ENCODE data around the gene SPIN2B.
A peak's percentile ranks its signal among the peaks of the same experiment; 100 is the strongest.
"Not testable (repeated sequence)": the region's sequence is repeated elsewhere in the genome, so short reads cannot be mapped to it uniquely, and the experiment has no call there.

The SPIN2B gene

DNA sequence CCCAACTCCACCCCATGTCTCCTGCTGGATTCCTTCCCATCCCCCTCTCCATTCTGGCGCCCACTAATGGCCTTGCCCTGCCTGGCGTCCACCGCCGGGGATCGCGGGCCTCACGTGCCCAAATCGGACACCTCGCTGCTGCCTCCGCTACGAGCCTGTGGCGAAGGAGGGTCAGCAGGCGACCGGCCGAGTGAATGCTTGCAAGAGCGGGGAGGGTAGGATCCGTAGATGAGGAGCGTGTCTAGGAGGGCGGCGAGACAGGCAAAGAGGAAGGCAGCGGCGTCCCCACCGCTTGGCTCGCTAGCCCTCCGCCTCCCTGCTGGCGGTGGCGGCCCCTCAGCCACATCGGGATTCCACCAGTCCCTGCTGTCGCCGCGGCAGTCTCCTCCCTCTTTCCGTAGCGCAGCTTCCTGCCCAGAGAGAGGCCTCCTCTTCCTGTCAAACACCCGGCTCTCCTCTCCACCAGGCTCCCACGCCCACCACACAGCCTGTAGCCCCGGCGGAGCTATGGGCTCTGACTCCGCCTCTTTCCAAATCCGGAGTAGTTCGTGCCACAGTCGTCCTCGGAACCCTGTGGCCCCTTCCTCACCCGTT is at the start of gene SPIN2B:
Gene SPIN2B (minus strand): TSS at position 387 of the 594 bp plus-strand sequence.
- DNase-seq (ENCODE audit: low read depth) = peak; percentile 58

GRCh38 chrX:57156397-57157049 is 35.2 kb upstream of the SPIN2B start:
- no peak for DNase-seq (ENCODE audit: low read depth)

GRCh38 chrX:57155171-57155570 is 33.8 kb upstream of the SPIN2B start:
- DNase-seq (ENCODE audit: low read depth) = no peak

DNA sequence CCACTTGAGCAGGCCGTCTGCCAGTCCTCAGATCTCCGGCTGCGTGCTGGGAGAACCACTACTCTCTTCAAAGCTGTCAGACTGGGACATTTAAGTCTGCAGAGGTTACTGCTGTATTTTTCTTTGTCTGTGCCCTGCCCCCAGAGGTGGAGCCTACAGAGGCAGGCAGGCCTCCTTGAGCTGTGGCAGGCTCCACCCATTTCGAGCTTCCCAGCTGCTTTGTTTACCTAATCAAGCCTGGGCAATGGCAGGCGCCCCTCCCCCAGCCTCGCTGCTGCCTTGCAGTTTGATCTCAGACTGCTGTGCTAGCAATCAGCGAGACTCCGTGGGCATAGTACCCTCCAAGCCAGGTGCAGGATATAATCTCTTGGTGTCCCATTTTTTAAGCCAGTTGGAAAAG is 30.9 kb upstream of the SPIN2B start:
- not testable (repeated sequence) for DNase-seq (ENCODE audit: low read depth)

DNA sequence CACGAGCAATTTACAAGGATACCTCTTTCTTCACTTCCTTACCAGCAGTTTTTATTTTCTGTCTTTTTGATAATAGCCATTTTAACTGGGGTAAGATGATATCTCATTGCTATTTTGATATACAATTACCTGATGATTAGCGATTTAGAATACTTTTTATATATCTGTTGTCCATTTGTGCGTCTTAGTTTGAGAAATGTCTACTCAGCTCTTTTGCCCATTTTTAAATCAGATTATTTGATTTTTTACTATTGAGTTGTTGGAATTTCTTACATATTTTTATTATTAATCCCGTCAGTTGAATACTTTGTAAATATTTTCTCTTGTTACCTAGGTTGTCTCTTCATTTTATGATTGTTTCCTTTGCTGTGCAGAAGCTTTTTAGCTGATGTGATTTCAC is 17.3 kb upstream of the SPIN2B start:
- no peak for DNase-seq (ENCODE audit: low read depth)

GRCh38 chrX:57137501-57137900 is 16.2 kb upstream of the SPIN2B start:
- DNase-seq (ENCODE audit: low read depth) = no peak

GRCh38 chrX:57137073-57137472 is 15.7 kb upstream of the SPIN2B start, which contains the start of gene SPIN2A:
SPIN2A (minus strand) TSS chrX:57137397; CDS start chrX:57136597, 800 bp downstream.
- DNase-seq (ENCODE audit: low read depth) = not testable (repeated sequence)

DNA sequence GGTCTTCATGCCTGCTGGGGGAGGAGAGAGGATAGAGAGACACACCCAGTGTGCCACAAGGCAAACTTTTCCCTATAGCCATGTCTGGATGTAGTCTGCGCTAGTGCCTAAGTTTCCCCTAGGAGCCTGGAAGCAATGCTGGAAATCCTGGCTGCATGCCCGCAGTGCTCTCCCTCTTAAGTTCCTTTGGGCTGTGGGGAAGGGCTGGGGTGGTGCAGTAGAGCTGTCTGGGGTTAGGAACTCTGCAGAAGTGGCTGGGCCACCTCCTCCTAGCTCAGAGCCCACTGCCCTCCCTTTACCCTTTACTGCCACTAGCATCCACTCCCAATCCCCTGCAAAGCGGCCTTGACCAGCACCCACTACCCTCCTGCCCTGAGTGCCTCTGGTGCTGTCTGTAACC is 15.2 kb upstream of the SPIN2B start:
- DNase-seq (ENCODE audit: low read depth) = not testable (repeated sequence)

DNA sequence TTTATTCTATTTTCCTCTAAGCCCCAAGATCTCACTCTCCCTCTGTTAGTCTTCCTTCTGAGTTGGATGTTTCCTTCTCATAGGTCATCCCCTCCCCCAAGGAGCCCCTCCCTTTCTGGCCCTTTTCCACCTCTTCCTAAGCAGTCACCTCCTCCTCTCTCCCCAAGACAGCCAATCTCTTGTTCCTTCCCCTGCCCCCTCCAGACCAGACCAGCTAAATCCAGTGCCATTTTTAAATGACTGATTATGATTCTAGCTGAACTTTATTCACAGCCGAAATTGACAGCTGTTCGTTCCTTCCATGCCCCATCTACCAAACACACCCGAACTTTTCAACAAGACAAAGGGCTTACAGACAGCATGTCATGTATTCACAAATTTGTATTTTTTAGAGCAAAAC is 13.9 kb upstream of the SPIN2B start:
- no peak for DNase-seq (ENCODE audit: low read depth)

DNA sequence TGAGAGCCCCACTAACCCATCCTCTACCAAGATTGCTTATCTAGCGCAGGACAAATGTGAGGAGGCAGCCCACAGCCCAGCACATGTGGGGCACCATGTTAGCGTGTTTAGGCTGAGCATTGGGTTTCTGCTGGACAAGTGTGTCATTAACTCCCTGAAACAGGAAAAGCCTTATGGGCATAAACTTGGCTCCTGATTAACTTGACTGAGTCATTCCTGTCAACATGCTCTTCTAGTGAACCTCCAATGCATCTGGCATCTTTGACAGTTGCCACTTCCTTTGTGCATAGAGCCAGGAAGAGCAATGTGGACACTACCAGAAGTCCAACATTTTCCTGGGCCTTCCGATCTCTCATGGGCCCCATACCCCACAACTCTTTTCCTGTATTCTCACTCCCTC is 13.4 kb upstream of the SPIN2B start:
- no peak for DNase-seq (ENCODE audit: low read depth)

- no peak for DNase-seq (ENCODE audit: low read depth)
These were observed 12.4 kb upstream of the SPIN2B start for GRCh38 chrX:57133706-57134105.

DNA sequence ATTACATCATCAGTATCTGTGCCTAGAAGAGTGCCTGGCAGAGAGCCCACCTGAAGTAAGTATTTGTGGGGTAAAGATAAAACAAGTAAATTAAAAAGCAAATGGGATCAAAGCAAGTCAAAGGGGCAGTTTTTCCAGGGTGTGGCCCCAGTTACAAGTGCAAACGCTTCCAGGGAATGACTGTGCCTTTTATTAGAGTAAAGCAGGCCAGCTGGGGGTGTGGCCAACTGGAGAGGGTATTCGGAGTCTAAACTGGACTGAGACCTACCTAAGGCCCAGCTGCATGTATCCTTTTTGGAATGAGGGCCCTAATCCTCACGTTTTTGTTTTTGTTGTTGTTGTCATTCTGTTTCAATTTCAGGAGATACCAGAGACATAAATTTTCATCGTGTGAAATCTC is 11.9 kb upstream of the SPIN2B start:
- not testable (repeated sequence) for DNase-seq (ENCODE audit: low read depth)

GRCh38 chrX:57132046-57132445 is 10.7 kb upstream of the SPIN2B start:
- no peak for DNase-seq (ENCODE audit: low read depth)

DNA sequence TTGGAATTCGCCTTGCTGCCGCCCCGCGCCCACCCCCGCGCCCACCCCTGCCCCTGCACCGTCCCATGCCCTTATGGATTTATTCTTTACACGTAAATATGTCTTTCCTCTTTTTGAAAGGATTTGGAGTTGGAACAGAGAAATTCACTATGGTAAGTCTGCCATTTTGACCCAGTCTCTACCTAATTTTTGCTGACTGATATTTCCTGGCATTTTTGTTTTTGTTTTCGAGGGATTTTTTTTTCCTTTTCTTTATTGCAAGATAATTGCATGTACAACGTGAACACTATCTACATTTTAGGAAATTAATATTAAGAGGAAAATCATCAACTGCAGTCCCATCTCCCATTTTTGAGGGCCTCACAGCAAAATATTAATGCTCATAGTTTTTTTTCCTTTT is 468 bp upstream of the SPIN2B start:
- DNase-seq (ENCODE audit: low read depth) = no peak

GRCh38 chrX:57120619-57121161 is 658 bp downstream of the SPIN2B start:
- not testable (repeated sequence) for DNase-seq (ENCODE audit: low read depth)

- DNase-seq (ENCODE audit: low read depth) = no peak
These were observed 1.9 kb downstream of the SPIN2B start for GRCh38 chrX:57119416-57119815.

- not testable (repeated sequence) for DNase-seq (ENCODE audit: low read depth)
These were observed 3.8 kb downstream of the SPIN2B start for GRCh38 chrX:57117566-57117965.

DNA sequence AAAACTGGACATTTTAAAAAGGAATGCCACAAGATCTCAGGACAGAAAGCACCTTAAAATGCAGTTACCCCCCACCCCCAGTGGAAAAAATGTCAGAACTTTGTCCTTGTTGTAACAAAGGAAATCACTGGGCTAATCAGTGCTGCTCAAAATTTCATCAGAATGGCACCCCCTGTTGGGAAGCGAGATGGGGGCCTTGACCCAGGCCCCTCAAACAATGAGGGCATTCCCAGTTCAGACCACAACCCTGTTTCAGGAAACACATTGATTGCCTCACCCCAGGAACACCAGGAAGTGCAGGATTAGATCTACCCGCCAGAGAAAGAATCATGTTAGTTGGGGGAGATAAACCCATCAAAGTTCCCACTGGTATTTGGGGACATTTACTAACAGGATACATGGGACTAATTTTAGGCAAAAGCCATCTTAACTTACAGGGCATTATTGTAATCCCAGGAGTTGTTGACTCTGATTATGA is 16.4 kb downstream of the SPIN2B start:
- DNase-seq (ENCODE audit: low read depth) = no peak

DNA sequence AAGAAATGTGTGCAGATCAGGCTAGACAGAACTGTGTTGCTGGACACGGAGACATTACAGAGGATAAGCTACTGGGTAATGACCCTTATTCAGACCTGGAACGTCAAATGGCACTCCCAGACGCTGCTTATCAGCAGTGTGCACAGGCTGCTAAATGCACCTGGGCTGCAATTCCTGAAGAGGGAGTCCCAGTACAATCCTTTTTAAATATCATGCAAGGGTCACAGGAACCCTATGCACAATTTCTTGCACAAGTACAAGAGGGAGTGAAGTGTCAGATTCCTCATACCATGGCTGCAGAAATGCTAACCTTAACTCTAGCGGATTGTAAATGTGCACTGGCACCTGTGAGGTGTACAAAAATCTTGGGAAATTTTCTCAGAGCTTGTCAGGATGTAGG is 16.9 kb downstream of the SPIN2B start:
- DNase-seq (ENCODE audit: low read depth) = no peak

- DNase-seq (ENCODE audit: low read depth) = no peak
These were observed 17.9 kb downstream of the SPIN2B start for GRCh38 chrX:57103489-57103888.

GRCh38 chrX:57102918-57103317 is 18.4 kb downstream of the SPIN2B start:
- DNase-seq (ENCODE audit: low read depth) = not testable (repeated sequence)

DNA sequence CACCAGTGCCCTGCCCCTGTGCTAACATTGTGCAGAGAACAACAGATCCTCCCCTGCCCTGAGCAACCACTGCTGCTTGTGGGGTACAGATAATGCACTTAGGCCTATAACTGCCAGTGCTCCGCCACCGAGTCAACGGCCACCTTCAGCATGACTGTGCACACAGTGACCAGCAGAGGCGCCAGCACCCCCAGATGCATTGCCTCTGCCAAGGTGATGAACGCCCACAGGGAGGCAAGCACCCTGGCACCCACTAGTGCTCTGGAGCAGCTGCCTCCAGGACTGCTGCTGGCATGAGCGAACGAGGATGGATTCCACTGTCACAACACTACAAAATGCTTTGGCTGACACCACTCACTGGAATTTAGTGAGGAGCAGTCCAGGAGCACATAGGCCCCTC is 38.2 kb downstream of the SPIN2B start:
- DNase-seq (ENCODE audit: low read depth) = no peak

- DNase-seq (ENCODE audit: low read depth) = no peak
These were observed 46.9 kb downstream of the SPIN2B start for GRCh38 chrX:57074458-57074857.
